ENCODE results near the gene XXYLT1. TPM values are rescaled to one million over a fixed set of nuclear protein-coding genes. Genes with fewer than 3 reads are reported as not detected.

Gene XXYLT1
- total RNA-seq, 2 experiments from 2014 or later: 17.2 to 19.6 TPM

DNA sequence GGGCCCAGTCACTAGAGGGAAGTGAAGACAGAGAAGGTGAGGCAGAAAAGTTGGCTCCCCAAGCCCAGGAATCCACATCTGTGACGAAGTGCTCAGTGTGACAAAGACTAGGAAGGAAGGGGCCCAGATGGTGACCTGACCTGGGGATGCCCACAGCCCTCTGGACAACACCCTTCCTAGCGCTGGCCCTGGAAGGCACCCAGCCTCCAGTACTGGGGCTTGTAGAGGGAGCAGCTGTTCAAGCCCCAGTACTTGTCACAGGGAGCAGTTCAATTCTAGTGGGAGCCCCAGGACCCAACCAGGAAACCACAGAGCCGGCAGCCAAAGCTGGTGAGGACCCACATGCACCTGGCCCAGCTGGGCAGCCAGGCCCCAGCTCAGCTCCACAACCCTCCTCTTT lies 190.8 kb downstream of the XXYLT1 start:
- H3K4me3 ChIP-seq (ENCODE audit: low read depth, low read length, poor library complexity, severe bottlenecking): no peak overlapping the region
- BruUV-seq (replicated peaks): no TSS peak
- ChIA-PET POLR2A (no interaction called here), CTCF (ENCODE audit: unreplicated experiment) (interaction anchor here (0.6 kb wide), 1 partner anchor 457 kb away, joined by 4 read pairs; no protein-coding TSS in a partner anchor)
- no peak overlapping the region for H3K4me2 ChIP-seq (ENCODE audit: low read length)
- peaks cover 13% of the 10 kb centered on the region for H3K4me1 ChIP-seq (ENCODE audit: insufficient read depth, low read length, poor library complexity, severe bottlenecking)
- H3K9me2 ChIP-seq (ENCODE audit: insufficient read depth, low read length): no peaks in the 10 kb centered on the region
- intact Hi-C loops (cut with micrococcal nuclease; ENCODE audit: unreplicated experiment): no loop called here
- H4K20me1 ChIP-seq (ENCODE audit: insufficient read depth, low read length): no peaks in the 10 kb centered on the region; the same call in 1 of the 2 replicates
- DNase-seq (ENCODE audit: low spot score): peak; percentile 22
- TF ChIP-seq EZH2phosphoT487 (IDR thresholded peaks at IDR 0.05; ENCODE audit: borderline replicate concordance, low read depth, low read length): no peak
- TF ChIP-seq, protein P1, sequence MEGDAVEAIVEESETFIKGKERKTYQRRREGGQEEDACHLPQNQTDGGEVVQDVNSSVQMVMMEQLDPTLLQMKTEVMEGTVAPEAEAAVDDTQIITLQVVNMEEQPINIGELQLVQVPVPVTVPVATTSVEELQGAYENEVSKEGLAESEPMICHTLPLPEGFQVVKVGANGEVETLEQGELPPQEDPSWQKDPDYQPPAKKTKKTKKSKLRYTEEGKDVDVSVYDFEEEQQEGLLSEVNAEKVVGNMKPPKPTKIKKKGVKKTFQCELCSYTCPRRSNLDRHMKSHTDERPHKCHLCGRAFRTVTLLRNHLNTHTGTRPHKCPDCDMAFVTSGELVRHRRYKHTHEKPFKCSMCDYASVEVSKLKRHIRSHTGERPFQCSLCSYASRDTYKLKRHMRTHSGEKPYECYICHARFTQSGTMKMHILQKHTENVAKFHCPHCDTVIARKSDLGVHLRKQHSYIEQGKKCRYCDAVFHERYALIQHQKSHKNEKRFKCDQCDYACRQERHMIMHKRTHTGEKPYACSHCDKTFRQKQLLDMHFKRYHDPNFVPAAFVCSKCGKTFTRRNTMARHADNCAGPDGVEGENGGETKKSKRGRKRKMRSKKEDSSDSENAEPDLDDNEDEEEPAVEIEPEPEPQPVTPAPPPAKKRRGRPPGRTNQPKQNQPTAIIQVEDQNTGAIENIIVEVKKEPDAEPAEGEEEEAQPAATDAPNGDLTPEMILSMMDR (conservative IDR thresholded peaks at IDR 0.05; ENCODE audit: low read length): no peak
- no peak overlapping the region for H2AFZ ChIP-seq (ENCODE audit: low read length)
- no peaks in the 10 kb centered on the region for H3K36me3 ChIP-seq (ENCODE audit: insufficient read depth, low read length)
- H3K27ac ChIP-seq (ENCODE audit: low read depth, low read length, poor library complexity, severe bottlenecking): no peak overlapping the region
- no peaks in the 10 kb centered on the region for H3K9me3 ChIP-seq (ENCODE audit: low read length)
- no peaks in the 10 kb centered on the region for H3K79me2 ChIP-seq (ENCODE audit: insufficient read depth, low read depth, low read length)

DNA sequence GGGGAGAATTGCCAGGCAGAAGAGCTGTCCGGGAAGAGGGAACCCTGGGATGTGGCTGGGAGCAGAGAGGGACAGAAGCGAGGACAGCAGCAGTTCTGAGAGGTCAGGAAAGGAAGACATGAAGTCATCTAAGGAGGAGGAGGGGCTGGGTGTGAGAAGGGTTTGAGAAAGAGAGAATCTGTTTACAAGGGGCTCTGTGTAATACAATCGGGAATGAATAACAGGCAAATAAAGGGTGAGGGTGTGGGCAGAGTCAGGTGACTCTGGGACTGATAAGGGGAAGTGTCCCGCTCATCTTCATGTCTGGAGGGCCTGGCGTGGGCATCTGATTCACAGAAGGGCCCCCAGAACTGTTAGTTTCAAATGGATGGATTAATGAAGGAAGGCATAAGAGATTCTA lies 191.3 kb downstream of the XXYLT1 start:
- Histone ChIP-seq H3K36me3 (ENCODE audit: insufficient read depth, low read length) (no peaks in the 10 kb centered on the region), H3K4me1 (ENCODE audit: insufficient read depth, low read length, poor library complexity, severe bottlenecking) (peaks cover 13% of the 10 kb centered on the region), H3K9me2 (ENCODE audit: insufficient read depth, low read length) (no peaks in the 10 kb centered on the region), H3K79me2 (ENCODE audit: insufficient read depth, low read depth, low read length) (no peaks in the 10 kb centered on the region), H4K20me1 (ENCODE audit: insufficient read depth, low read length) (no peaks in the 10 kb centered on the region; the same call in 1 of the 2 replicates), H3K4me3 (ENCODE audit: low read depth, low read length, poor library complexity, severe bottlenecking) (no peak overlapping the region), H2AFZ (ENCODE audit: low read length) (no peak overlapping the region), H3K27ac (ENCODE audit: low read depth, low read length, poor library complexity, severe bottlenecking) (no peak overlapping the region), H3K4me2 (ENCODE audit: low read length) (no peak overlapping the region), H3K9me3 (ENCODE audit: low read length) (no peaks in the 10 kb centered on the region)
- ChIA-PET CTCF (ENCODE audit: unreplicated experiment) (no interaction called here), POLR2A (no interaction called here)
- DNase-seq (ENCODE audit: low spot score): no peak
- BruUV-seq (replicated peaks): no TSS peak
- TF ChIP-seq, protein P1 (conservative IDR thresholded peaks at IDR 0.05; ENCODE audit: low read length): no peak
- no peak for TF ChIP-seq EZH2phosphoT487 (IDR thresholded peaks at IDR 0.05; ENCODE audit: borderline replicate concordance, low read depth, low read length)
- intact Hi-C loops (cut with micrococcal nuclease; ENCODE audit: unreplicated experiment): no loop called here

DNA sequence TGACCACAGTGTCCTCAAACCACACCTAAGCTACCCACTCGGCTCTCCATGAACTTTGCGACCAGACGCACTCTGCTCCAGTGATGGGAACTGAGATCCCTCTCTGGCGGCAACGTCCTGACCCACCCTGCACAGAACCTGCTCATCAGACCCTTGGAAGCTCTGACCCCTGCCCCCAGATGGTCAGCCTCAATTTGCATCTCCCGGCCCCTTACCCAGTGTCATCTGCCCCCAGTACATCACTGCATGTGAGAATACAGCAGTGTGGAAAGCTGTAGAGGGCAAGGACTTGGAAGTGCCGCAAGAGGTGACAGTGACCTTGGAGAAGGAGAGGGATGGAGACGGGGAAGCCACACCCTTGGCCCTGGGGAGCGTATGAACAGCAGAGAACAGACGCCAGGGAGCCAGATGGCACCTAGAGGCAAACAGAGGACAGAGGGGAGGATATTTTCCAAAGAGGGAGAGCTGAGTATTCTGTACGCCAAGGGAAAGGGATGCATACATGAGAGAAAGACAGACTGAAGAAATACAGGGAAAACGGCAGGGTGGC lies 192.0 kb downstream of the XXYLT1 start:
- H3K4me3 ChIP-seq (ENCODE audit: low read depth, low read length, poor library complexity, severe bottlenecking): no peak overlapping the region
- no peaks in the 10 kb centered on the region for H3K9me3 ChIP-seq (ENCODE audit: low read length)
- POLR2A ChIA-PET: no interaction called here
- H3K36me3 ChIP-seq (ENCODE audit: insufficient read depth, low read length): no peaks in the 10 kb centered on the region
- TF ChIP-seq EZH2phosphoT487 (IDR thresholded peaks at IDR 0.05; ENCODE audit: borderline replicate concordance, low read depth, low read length): no peak
- TF ChIP-seq, protein P1 (conservative IDR thresholded peaks at IDR 0.05; ENCODE audit: low read length): no peak
- no peak overlapping the region for H2AFZ ChIP-seq (ENCODE audit: low read length)
- DNase-seq (ENCODE audit: low spot score): no peak
- H3K4me2 ChIP-seq (ENCODE audit: low read length): no peak overlapping the region
- no peaks in the 10 kb centered on the region for H3K79me2 ChIP-seq (ENCODE audit: insufficient read depth, low read depth, low read length)
- peaks cover 13% of the 10 kb centered on the region for H3K4me1 ChIP-seq (ENCODE audit: insufficient read depth, low read length, poor library complexity, severe bottlenecking)
- H4K20me1 ChIP-seq (ENCODE audit: insufficient read depth, low read length): no peaks in the 10 kb centered on the region; the same call in 1 of the 2 replicates
- H3K9me2 ChIP-seq (ENCODE audit: insufficient read depth, low read length): no peaks in the 10 kb centered on the region
- CTCF ChIA-PET (ENCODE audit: unreplicated experiment): no interaction called here
- intact Hi-C loops (cut with micrococcal nuclease; ENCODE audit: unreplicated experiment): no loop called here
- H3K27ac ChIP-seq (ENCODE audit: low read depth, low read length, poor library complexity, severe bottlenecking): no peak overlapping the region
- no TSS peak for BruUV-seq (replicated peaks)

Data from OCI-LY7 (cell line).